NCI-H2196 (cell line): ENCODE results near the gene KCNMA1.
"Not testable (repeated sequence)": the region's sequence is repeated elsewhere in the genome, so short reads cannot be mapped to it uniquely, and the experiment has no call there.

Source experiments
- DNase-seq: peaks from one replicate; lab custom pipeline; 2025; ENCODE audit not compliant: unreplicated experiment; lab: John Stamatoyannopoulos, UW

KCNMA1 gene

GRCh38 chr10:77428691-77429395 is 208.8 kb downstream of the KCNMA1 start:
- DNase-seq: no peak

- DNase-seq: no peak
Observed at GRCh38 chr10:77424257-77424656, 213.4 kb downstream of the KCNMA1 start.

- DNase-seq: no peak
Observed at GRCh38 chr10:77422491-77423338, 214.9 kb downstream of the KCNMA1 start.

DNA sequence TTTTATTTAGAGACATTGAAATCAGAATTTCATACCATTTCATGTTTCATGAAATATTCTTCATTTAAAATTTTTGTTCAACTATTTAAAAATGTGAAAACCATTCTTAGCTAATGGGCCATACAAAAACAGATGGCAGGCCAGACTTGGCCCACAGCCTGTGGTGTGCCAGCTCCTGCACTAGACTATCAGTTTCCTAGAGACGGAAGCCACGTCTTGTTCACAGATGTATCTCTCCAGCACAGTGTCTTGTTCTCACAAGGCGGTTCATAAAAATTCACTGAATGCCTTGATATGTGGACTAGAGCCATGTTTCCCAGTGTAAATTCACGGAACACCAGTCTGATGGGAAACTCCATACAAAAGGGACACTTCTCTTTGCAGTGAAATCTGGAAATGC is 216.0 kb downstream of the KCNMA1 start:
- no peak for DNase-seq

- DNase-seq: no peak
Observed at GRCh38 chr10:77420947-77421523, 216.6 kb downstream of the KCNMA1 start.

DNA sequence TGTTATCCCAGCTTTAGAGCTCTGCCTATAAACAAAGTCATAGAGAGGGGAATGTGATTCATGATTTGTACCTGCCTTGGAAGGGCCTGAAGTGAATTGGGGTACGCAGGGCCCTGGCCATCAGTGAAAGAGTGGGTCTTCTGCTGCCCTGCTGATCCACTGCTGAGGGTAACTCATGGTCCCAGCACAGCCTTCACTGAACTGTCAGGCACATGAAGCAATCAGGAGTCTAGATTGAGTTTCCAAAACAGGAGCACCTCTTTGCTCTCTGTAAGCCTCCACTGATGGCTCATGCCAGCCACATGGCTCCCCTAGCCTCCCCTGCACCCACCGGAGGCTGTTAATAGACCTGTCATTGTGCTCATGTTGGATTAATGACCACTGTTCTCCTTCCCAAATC is 217.6 kb downstream of the KCNMA1 start:
- no peak for DNase-seq

- no peak for DNase-seq
Observed at GRCh38 chr10:77419056-77419455, 218.6 kb downstream of the KCNMA1 start.

DNA sequence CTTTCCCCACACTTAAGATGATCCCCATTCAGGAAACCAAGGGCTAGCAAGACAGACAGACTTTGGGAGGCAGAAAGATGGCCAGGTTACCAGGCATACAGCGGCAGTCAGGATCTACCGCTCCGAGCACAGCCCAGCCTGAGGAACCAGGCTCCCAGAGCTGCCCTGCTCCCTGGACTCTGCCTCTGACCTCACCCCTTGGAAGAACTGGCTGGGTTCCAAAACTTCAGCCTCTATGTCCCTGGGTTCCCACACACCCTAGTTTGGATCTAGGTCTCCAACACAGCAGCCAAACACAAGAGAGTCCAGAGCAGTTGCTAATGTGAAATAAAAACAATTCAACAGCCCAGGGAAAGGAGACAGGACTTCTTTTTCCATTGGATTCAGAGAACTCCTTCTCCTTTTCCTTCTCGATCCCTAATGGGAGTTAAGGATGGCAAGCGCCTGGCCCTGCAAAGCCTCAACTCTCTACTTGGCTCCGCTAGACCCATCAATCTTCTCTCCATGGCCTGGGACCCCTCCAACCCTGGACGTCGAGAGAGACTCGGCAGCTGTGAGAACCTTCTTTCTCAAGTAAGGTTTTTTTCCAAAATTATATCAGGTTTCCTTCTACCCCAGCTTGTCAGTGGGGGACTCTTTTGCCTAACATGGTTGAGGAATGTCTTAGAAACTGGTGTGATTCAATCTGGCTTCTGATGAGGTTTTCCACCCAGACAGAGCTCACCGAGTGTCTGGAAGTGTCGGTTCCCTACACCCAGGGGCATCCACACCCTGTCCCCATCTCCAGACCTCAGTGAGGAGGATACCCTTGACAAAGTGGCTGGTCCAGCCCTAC is 219.6 kb downstream of the KCNMA1 start:
- DNase-seq: no peak

- DNase-seq: no peak
Observed at GRCh38 chr10:77417359-77417758, 220.2 kb downstream of the KCNMA1 start.

GRCh38 chr10:77416311-77417135 is 221.1 kb downstream of the KCNMA1 start:
- no peak for DNase-seq

DNA sequence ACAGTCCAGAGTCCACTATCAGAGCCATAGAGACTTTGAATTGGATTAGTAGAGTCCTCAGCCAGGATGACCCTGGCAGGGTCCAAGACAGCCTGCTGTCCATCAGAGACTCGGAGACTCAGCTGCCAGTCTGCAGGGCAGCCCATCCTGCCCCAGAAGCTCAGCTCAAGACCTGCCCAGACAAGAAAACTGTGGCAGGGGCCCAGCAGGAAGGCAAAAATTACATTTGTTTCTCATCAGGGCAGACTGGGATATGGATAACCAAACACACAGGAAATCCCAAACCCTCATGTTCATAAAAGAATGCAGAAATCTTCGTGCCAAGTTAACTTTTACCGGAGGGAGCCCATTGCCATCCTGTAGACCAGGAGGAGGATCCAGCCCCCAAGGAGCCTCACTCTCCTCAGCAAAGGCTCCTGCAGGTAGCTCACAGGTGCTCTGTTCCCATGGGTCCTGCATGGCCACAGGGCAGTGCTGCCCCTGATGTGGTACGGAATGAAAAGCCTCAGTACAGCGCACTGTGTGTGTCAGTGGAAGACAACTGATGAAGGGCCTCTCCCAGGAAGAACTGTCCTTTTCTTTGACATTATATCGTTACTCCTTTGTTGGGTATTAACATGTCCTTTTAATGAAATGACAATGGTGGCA is 222.2 kb downstream of the KCNMA1 start:
- no peak for DNase-seq

DNA sequence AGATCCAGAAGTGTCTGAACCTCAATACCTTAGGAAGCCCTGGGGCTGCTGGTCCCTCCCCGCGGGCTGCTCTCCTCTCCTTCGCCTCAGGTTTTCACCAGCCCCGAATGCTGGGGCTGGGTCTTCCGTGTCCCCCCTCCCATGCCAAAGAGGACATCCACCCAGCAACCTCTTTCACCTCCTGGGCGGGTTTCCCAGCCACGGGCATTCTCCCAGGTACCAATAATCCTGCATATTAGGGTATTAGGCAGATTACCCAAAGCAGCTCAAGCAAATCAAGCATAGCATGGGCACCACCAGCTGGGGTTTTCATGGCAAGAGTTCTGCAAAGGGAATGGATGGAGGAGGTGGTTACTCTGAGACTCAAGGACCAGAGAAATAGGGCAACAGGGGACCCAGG is 224.4 kb downstream of the KCNMA1 start:
- DNase-seq: no peak

DNA sequence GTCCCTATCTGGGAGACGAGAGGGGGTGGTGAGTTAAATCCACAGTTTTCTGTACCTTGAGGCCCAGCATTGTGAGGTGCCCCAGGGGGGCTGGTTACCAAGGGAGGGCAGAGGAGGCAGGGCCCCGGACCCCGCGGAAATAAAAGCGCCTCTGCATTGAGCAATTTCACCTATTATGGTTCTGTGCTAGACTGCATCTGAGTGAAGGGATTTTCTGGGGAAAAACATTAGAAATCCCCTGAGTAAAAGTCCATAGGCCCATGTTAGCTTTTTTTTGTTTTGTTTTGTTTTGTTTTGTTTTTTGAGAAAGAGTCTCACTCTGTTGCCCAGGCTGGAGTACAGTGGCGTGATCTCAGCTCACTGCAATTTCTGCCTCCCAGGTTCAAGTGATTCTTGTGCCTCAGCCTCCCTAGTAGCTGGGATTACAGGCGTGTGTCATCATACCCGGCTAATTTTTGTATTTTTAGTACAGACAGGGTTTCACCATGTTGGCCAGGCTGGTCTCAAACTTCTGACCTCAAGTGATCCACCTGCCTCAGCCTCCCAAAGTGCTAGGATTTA is 225.0 kb downstream of the KCNMA1 start:
- DNase-seq: not testable (repeated sequence)

- no peak for DNase-seq
Observed at GRCh38 chr10:77411805-77412204, 225.8 kb downstream of the KCNMA1 start.

- no peak for DNase-seq
Observed at GRCh38 chr10:77410523-77410922, 227.1 kb downstream of the KCNMA1 start.

GRCh38 chr10:77409697-77410471 is 227.7 kb downstream of the KCNMA1 start:
- peak; percentile 26 for DNase-seq

DNA sequence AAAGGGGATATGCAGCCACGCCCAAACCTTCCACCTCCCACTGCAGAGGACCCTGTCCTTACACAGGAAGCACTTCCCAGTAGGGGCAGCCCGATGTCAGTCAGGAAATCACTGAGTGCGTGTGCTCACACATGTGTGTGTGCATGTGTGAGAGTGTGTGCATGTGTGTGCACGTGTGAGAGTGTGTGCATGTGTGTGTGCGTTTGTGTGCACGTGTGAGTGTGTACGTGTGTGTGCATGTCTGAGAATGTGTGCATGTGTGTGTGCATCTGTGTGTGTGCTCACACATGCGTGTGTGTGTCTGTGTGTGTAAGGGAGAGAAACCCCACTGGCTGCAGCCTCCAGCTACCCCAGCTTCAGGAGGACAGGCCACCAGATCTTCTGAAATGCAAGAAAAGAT is 229.3 kb downstream of the KCNMA1 start:
- no peak for DNase-seq

DNA sequence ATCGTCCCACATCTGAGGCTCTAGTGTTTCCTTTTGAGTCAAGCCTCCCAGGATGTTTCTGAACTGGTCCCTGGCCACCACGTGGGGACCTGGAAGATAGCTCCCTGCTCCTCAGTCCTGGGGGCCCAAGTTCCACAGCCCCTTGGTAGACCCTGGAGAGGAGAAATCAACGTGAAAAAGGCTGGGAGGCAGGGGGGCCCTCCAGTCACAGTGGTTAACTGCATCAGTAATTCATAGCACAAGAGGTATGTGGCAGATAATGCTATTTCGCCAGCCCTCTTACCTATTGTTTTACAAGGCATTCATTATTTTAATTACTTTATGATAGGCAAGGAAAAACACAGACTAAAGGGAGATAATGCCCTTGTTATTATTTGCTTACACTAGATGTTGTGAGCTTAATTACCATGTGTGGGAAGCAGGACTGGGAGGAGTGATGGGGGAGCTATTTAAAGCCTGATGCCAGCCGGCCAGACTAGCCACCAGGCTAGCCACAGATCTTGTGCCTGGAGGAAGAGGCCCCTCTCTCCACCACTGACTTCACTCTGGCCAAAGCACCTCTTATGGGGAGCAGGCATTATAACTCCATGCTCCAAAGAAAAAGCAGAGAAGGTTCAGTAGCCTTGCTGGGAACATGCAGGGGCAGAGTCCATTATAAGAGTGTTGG is 230.7 kb downstream of the KCNMA1 start:
- DNase-seq: no peak
